OCI-LY7 (cell line): ENCODE measurements around the gene PREP. TPM values are rescaled to one million over a fixed set of nuclear protein-coding genes. Genes with fewer than 3 reads are reported as not detected.

Experiments
- BruUV-seq: library from RNA; stranded (reverse); fragments of 400-500 nt; replicated peaks from 2 replicates; lab custom pipeline; 2021; lab: Mats Ljungman, UMichigan
- CTCF ChIA-PET: fragments of 300-600 bp; sonication (Branson Sonifier 250); formaldehyde crosslinking; loops from one replicate; lab custom pipeline; 2022; ENCODE audit warnings: antibody characterized with exemption; ENCODE audit not compliant: unreplicated experiment; lab: Charles Lee
- POLR2A ChIA-PET: fragments of 300-600 bp; sonication (Branson Sonifier 250); formaldehyde crosslinking; loops from one replicate; lab custom pipeline; 2022; ENCODE audit warnings: antibody characterized with exemption; lab: Charles Lee
- DNase-seq: peaks from one replicate; pipeline ENCODE4 v3.0.0-alpha.2; 2015; ENCODE audit warnings: low spot score
- H2AFZ ChIP-seq: fragments of 200-600 bp; sonication (generic), shearing (Covaris generic); 2 replicates; pipeline ENCODE4 v1.6.1; 2014; ENCODE audit warnings: mild to moderate bottlenecking, antibody characterized with exemption, low read length, moderate library complexity
- H3K27ac ChIP-seq: fragments of 200-600 bp; sonication (generic); 2 replicates; pipeline ENCODE4 v1.5.1; 2014; ENCODE audit warnings: mixed run types, low read depth, mild to moderate bottlenecking, moderate library complexity, low read length, inconsistent platforms; ENCODE audit not compliant: poor library complexity, severe bottlenecking
- H3K36me3 ChIP-seq: fragments of 200-600 bp; sonication (generic); 2 replicates; pipeline ENCODE4 v1.6.1; 2014; ENCODE audit warnings: mild to moderate bottlenecking, antibody characterized with exemption, low read length, moderate library complexity, mixed read lengths; ENCODE audit not compliant: insufficient read depth
- H3K4me1 ChIP-seq: fragments of 200-600 bp; sonication (generic); 2 replicates; pipeline ENCODE4 v1.5.1; 2014; ENCODE audit warnings: mild to moderate bottlenecking, low read length; ENCODE audit not compliant: insufficient read depth, poor library complexity, severe bottlenecking
- H3K4me2 ChIP-seq: fragments of 200-600 bp; sonication (generic); 2 replicates; pipeline ENCODE4 v1.6.1; 2014; ENCODE audit warnings: mild to moderate bottlenecking, low read length
- H3K4me3 ChIP-seq: fragments of 200-600 bp; sonication (generic); 2 replicates; pipeline ENCODE4 v1.5.1; 2014; ENCODE audit warnings: mild to moderate bottlenecking, low read depth, low read length; ENCODE audit not compliant: poor library complexity, severe bottlenecking
- H3K79me2 ChIP-seq: fragments of 200-600 bp; sonication (generic); 2 replicates; pipeline ENCODE4 v1.6.1; 2016; ENCODE audit warnings: low read depth, mild to moderate bottlenecking, low read length, moderate library complexity, mixed read lengths; ENCODE audit not compliant: insufficient read depth
- H3K9me2 ChIP-seq: fragments of 200-600 bp; sonication (generic); 2 replicates; pipeline ENCODE4 v1.6.1; 2016; ENCODE audit warnings: mild to moderate bottlenecking, low read length, mixed read lengths; ENCODE audit not compliant: insufficient read depth
- H3K9me3 ChIP-seq: fragments of 200-600 bp; sonication (generic); 2 replicates; pipeline ENCODE4 v1.6.1; 2014; ENCODE audit warnings: mild to moderate bottlenecking, mixed run types, low read length, mixed read lengths
- H4K20me1 ChIP-seq: fragments of 200-600 bp; sonication (generic); 2 replicates; pipeline ENCODE4 v1.6.1; 2014; ENCODE audit warnings: mild to moderate bottlenecking, antibody characterized with exemption, low read length, moderate library complexity, mixed read lengths; ENCODE audit not compliant: insufficient read depth
- EZH2phosphoT487 ChIP-seq: fragments of 200-600 bp; sonication (generic); IDR thresholded peaks from 2 replicates; pipeline ENCODE4 v1.6.1; 2018; ENCODE audit warnings: low read depth, borderline replicate concordance, mild to moderate bottlenecking, mixed run types, antibody characterized with exemption, low read length, moderate library complexity, mixed read lengths
- intact Hi-C: fragments of 100-400 bp; cut with micrococcal nuclease; formaldehyde crosslinking; loops from one replicate; pipeline ENCODE4 v1.10.0; 2022; ENCODE audit not compliant: unreplicated experiment
- total RNA-seq, 2 experiments: library from RNA; depleted of rRNA in 1 of 2; stranded (reverse); fragments of >200 nt in 1 of 2; shearing (Covaris generic) in 1 of 2; gene quantifications; 2 replicates each; pipeline ENCODE4 v1.2.3, GENCODE V29; 2014 to 2022
- TF ChIP-seq, protein P1 (sequence below): fragments of 200-600 bp; sonication (generic); conservative IDR thresholded peaks from 2 replicates; pipeline ENCODE4 v1.5.1; 2014; ENCODE audit warnings: mild to moderate bottlenecking, antibody characterized with exemption, low read length, moderate library complexity, mixed read lengths

Gene PREP
- total RNA-seq, 2 experiments from 2014 or later: 10.4 to 27.0 TPM

DNA sequence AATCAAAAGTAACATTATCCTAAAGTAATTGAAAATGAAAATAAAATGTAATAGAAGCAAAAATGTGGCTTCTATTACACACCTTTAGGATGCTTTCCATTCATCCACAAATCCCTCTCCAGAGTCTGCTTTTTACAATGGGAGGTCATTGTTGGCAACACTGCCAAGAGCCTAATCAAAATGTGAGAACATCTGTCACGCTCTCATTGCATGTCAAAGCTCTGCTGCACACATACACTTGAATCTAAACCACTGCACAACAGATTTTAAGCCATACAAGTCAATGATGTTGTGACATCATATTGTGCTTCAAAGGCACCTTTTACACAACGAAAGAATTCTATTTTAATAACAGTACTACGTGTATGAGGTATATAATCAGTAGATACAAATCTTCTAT lies 82.1 kb downstream of the PREP start:
- H3K36me3 ChIP-seq: peaks cover 21% of the 10 kb centered on the region
- no peak overlapping the region for H3K4me2 ChIP-seq
- H4K20me1 ChIP-seq: no peaks in the 10 kb centered on the region
- no peaks in the 10 kb centered on the region for H3K9me2 ChIP-seq
- intact Hi-C loops: no loop called here
- no peaks in the 10 kb centered on the region for H3K4me1 ChIP-seq
- no peak for TF ChIP-seq EZH2phosphoT487
- TF ChIP-seq, protein P1, sequence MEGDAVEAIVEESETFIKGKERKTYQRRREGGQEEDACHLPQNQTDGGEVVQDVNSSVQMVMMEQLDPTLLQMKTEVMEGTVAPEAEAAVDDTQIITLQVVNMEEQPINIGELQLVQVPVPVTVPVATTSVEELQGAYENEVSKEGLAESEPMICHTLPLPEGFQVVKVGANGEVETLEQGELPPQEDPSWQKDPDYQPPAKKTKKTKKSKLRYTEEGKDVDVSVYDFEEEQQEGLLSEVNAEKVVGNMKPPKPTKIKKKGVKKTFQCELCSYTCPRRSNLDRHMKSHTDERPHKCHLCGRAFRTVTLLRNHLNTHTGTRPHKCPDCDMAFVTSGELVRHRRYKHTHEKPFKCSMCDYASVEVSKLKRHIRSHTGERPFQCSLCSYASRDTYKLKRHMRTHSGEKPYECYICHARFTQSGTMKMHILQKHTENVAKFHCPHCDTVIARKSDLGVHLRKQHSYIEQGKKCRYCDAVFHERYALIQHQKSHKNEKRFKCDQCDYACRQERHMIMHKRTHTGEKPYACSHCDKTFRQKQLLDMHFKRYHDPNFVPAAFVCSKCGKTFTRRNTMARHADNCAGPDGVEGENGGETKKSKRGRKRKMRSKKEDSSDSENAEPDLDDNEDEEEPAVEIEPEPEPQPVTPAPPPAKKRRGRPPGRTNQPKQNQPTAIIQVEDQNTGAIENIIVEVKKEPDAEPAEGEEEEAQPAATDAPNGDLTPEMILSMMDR: no peak
- POLR2A ChIA-PET: interaction anchor here (0.6 kb wide), 1 partner anchor 14 kb away, joined by 4 read pairs; no protein-coding TSS in a partner anchor
- CTCF ChIA-PET: no interaction called here
- no peak overlapping the region for H3K27ac ChIP-seq
- no TSS peak for BruUV-seq
- no peak overlapping the region for H2AFZ ChIP-seq
- H3K79me2 ChIP-seq: no peaks in the 10 kb centered on the region
- DNase-seq: no peak
- H3K4me3 ChIP-seq: no peak overlapping the region
- H3K9me3 ChIP-seq: no peaks in the 10 kb centered on the region

DNA sequence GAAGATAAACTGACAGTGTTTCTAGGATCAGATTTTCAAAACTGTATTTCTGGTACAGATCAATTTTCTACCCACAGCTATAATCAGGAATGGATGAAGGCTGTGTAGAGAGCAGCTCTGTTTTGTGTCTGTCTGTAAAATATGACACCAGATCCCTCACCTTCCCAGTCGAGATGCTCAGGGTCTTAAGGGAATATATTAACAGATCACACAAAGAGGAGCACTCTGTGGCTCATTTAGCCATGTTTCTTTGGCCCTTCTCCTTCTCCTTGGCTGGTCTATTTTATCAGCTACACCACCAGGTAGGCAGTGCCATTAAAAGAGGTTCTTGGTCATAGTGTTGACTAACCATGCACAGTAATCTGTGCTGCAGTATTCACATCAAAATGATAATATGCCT lies 82.6 kb downstream of the PREP start:
- DNase-seq: no peak
- H2AFZ ChIP-seq: no peak overlapping the region
- H3K36me3 ChIP-seq: peaks cover 21% of the 10 kb centered on the region
- TF ChIP-seq, protein P1: no peak
- TF ChIP-seq EZH2phosphoT487: no peak
- no peaks in the 10 kb centered on the region for H3K4me1 ChIP-seq
- H3K4me3 ChIP-seq: no peak overlapping the region
- POLR2A ChIA-PET: no interaction called here
- H3K9me2 ChIP-seq: no peaks in the 10 kb centered on the region
- H3K9me3 ChIP-seq: no peaks in the 10 kb centered on the region
- intact Hi-C loops: no loop called here
- BruUV-seq: no TSS peak
- H3K27ac ChIP-seq: no peak overlapping the region
- CTCF ChIA-PET: no interaction called here
- no peaks in the 10 kb centered on the region for H4K20me1 ChIP-seq
- H3K4me2 ChIP-seq: no peak overlapping the region
- no peaks in the 10 kb centered on the region for H3K79me2 ChIP-seq

DNA sequence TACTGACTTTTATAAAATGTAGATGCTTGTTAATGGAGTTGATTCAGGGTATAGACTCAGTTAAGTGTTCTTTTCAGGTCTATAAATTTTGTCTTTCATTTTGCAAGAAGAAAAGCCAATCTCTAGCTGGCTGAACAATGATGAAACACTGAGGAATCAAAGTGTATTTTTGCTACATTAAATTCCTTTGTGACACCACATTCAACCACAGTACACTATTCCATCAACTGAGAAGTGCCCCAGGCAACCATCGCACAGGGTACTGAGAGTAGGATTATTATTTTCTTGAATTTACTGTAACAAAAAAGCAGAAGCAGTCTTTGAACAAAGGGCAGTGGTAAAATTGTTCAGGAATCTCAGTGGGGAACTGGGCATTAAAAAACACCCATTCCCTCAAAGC lies 83.6 kb downstream of the PREP start:
- no TSS peak for BruUV-seq
- ChIA-PET CTCF (no interaction called here), POLR2A (no interaction called here)
- no peaks in the 10 kb centered on the region for H4K20me1 ChIP-seq
- H3K79me2 ChIP-seq: no peaks in the 10 kb centered on the region
- no peak for TF ChIP-seq EZH2phosphoT487
- TF ChIP-seq, protein P1: no peak
- H3K4me1 ChIP-seq: no peaks in the 10 kb centered on the region
- H2AFZ ChIP-seq: no peak overlapping the region
- no peaks in the 10 kb centered on the region for H3K9me3 ChIP-seq
- H3K4me3 ChIP-seq: no peak overlapping the region
- intact Hi-C loops: loop anchor here (5.0 kb wide), 1 partner anchor 83 kb away; the partner anchor contains the start of gene PREP
- H3K27ac ChIP-seq: no peak overlapping the region
- H3K36me3 ChIP-seq: peaks cover 21% of the 10 kb centered on the region; the same call in 1 of the 2 replicates
- no peaks in the 10 kb centered on the region for H3K9me2 ChIP-seq
- no peak overlapping the region for H3K4me2 ChIP-seq
- no peak for DNase-seq
